NCI-H226 (cell line): ENCODE data around the gene MOV10.

Source experiments
- DNase-seq: peaks from one replicate; pipeline ENCODE4 v3.0.0-alpha.2; 2015

MOV10 gene

GRCh38 chr1:112674986-112675727 is 698 bp downstream of the MOV10 start:
- peak; percentile 19 for DNase-seq

GRCh38 chr1:112675728-112676381 is 1.4 kb downstream of the MOV10 start:
- DNase-seq, result no peak

GRCh38 chr1:112676543-112676942 is 2.1 kb downstream of the MOV10 start:
- no peak for DNase-seq

DNA sequence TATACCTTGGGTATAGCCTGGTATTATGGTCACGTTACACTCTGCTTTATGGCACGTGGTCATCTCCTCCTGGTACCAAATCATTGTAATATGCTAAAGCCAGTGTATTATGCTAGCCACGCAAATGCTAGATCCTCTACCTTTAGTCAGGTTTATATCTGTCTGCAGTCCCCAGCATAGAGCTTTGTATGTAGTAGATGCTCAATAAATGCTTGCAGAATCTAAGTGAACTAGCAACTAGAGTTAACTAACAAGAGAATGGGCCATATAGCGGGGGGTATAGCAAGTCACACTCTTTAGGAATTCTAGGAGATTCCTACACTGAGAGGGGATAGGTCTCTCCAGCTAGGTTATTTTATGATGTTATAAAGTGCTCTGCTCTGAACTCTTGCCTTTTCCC is 3.0 kb downstream of the MOV10 start:
- no peak for DNase-seq

DNA sequence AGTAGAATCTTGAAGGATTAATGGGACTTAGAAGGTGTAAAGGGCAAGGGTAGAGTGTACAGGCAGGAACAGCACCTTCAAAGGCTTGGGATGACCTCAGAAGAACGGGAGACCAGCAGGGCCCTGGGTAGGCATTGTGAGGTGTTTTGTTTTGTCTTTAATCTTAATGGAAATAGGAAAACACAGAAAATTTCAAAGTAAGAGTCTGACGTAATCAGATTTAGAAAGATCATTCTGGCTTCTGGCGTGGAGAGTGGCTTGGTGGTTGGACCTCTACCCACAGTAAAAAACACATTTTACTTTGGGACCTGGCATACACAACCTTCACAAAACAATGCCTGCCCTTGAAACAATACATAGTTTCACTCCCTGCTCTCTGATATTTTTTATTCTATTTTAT is 4.1 kb downstream of the MOV10 start:
- no peak for DNase-seq

DNA sequence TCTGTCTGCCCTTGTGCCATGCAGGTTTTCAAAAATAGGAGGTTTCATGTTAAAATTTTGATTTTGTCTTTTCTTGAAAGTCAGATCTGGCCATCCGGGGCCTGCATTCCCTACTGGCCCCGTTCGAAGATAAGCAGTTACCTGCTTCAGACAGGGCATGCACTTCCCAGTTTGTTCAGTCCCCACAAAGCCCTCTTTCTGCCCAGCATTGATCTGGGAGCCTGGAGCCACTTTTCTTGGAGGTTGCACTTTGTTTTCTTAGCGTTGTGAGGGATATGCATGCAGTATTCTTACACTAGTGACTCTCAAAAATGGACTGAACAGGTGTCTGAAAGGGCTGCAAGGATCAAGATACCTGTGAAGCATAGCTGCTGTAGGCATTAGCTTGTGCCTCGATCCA is 11.5 kb downstream of the MOV10 start:
- no peak for DNase-seq

- no peak for DNase-seq
Measured at GRCh38 chr1:112686417-112686816, 12.0 kb downstream of the MOV10 start.

- DNase-seq, result no peak
Measured at GRCh38 chr1:112686835-112687234, 12.4 kb downstream of the MOV10 start.

DNA sequence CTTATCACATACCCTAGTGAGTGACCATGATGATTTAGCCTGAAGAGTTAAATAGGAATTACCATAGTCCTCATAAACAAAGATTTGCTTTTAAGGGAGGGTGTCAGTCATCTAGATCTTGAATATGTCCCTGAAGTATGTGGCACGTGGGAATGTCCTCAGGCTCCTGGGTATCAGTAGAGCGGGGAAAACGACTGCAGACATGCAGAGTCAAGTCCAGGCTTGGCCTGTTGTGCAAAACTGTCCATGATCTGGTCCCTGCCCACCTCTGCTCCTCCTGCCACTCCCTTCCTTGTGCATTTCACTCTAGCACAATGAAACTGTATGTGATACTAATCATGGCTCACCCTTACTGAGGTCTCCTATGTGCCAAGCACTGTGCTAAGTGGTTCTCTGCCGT is 12.9 kb downstream of the MOV10 start:
- DNase-seq, result no peak

GRCh38 chr1:112687785-112688496 is 13.5 kb downstream of the MOV10 start:
- no peak for DNase-seq

- no peak for DNase-seq
Measured at GRCh38 chr1:112688781-112689193, 14.3 kb downstream of the MOV10 start.

DNA sequence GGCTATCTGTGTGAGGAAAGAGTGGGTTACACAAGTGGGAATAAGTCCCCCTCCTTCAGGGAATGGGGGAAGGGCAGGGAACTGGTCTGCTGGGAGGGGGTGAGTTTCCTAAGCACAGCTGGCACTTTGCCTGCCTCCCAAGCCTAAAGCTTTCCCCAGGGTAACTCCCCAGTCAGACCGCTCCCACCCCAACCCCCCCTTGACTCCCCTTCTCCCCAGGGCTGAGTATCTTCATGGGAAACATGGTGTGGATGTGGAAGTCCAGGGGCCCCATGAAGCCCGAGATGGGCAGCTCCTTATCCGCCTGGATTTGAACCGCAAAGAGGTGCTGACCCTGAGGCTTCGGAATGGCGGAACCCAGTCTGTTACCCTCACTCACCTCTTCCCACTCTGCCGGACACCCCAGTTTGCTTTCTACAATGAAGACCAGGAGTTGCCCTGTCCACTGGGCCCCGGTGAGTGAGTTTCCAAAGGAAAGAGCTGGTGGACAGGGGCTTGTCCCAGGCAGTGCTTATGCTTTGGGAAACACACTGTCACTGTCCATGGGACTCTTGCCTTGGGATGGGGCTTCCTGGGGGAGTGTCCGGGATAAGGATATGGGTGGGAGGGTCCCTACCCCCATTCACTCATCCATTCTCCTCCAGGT is 14.9 kb downstream of the MOV10 start:
- DNase-seq, result no peak

DNA sequence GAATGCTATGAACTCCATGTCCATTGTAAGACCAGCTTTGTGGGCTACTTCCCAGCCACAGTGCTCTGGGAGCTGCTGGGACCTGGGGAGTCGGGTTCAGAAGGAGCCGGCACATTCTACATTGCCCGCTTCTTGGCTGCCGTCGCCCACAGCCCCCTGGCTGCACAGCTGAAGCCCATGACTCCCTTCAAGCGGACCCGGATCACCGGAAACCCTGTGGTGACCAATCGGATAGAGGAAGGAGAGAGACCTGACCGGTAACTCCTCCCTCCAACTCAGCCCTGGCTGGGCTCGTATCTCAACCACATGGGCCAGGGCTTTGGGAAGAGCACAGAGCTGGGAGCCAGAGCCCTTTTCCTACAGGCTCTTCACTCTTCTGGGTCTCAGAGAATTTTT is 15.4 kb downstream of the MOV10 start:
- DNase-seq, result no peak

- no peak for DNase-seq
Measured at GRCh38 chr1:112692681-112693080, 18.2 kb downstream of the MOV10 start.

DNA sequence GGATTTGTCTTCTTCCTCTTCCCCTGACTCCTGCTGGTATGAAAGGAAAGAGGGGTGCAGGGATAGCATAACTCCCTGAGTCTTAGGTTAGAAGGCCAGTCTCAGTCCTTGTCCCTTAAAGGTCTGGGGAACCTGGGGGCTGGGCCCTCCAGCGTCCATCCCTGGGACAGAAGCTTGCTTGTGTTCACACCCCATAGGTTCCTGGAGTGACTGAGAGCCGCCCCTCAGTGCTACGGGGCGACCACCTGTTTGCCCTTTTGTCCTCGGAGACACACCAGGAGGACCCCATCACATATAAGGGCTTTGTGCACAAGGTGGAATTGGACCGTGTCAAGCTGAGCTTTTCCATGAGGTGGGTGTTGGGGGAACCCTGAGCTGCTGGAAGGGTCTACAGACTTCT is 19.4 kb downstream of the MOV10 start:
- no peak for DNase-seq

DNA sequence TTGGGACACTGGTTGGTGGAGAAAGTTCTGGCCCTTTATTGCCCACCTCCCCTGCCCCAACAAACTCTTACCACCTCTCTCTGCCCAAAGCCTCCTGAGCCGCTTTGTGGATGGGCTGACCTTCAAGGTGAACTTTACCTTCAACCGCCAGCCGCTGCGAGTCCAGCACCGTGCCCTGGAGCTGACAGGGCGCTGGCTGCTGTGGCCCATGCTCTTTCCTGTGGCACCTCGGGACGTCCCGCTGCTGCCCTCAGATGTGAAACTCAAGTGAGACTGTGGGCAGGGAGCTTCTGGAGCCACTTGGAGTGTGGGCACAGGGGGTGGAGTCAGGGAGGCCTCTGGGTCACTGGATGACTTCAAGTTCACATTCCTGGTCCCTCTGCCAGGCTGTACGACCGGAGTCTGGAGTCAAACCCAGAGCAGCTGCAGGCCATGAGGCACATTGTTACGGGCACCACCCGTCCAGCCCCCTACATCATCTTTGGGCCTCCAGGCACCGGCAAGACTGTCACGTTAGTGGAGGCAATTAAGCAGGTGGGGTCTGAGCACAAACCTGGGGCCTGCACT is 20.0 kb downstream of the MOV10 start:
- no peak for DNase-seq

- no peak for DNase-seq
Measured at GRCh38 chr1:112695276-112695675, 20.8 kb downstream of the MOV10 start.

DNA sequence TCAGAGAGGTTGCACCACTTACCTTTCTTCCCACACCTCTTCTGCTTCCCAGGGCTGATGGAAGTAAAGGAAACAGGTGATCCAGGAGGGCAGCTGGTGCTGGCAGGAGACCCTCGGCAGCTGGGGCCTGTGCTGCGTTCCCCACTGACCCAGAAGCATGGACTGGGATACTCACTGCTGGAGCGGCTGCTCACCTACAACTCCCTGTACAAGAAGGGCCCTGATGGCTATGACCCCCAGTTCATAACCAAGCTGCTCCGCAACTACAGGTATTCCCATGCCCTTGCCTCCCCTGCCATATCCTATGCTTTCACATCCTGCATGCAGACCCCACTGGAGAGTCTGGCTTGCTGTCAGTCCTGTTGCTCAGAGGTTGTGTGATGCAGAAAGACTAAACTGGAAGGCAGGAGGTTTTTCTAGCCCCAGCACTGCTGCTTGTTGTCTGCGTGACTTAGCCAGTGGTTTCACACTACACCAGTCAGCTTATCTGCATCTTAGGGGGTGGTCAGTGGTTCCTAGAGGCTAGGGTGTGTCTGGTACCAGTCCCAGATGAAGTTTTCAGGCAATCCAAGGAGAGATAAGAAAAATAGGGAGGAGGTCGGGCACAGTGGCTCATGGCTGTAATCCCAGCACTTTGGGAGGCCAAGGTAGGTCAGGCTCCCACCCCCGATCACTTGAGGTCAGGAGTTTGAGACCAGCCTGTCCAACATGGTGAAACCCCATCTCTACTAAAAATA is 22.3 kb downstream of the MOV10 start:
- DNase-seq, result peak; percentile 78

DNA sequence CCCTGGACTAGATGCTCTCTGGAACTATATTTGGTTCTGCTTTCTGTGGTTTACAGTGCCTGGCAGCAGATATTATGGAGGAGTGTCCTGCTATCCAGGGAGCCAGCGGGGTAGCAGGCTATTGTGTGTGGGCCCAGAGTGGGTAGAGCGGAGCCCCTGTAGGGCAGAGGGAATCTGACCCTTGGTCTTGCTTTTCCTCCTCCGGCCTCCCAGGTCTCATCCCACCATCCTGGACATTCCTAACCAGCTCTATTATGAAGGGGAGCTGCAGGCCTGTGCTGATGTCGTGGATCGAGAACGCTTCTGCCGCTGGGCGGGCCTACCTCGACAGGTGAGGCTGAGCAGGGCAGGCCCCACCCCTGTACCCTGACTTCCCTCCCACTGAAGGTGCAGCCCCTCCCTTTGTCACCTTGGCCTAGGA is 23.3 kb downstream of the MOV10 start:
- DNase-seq, result no peak

DNA sequence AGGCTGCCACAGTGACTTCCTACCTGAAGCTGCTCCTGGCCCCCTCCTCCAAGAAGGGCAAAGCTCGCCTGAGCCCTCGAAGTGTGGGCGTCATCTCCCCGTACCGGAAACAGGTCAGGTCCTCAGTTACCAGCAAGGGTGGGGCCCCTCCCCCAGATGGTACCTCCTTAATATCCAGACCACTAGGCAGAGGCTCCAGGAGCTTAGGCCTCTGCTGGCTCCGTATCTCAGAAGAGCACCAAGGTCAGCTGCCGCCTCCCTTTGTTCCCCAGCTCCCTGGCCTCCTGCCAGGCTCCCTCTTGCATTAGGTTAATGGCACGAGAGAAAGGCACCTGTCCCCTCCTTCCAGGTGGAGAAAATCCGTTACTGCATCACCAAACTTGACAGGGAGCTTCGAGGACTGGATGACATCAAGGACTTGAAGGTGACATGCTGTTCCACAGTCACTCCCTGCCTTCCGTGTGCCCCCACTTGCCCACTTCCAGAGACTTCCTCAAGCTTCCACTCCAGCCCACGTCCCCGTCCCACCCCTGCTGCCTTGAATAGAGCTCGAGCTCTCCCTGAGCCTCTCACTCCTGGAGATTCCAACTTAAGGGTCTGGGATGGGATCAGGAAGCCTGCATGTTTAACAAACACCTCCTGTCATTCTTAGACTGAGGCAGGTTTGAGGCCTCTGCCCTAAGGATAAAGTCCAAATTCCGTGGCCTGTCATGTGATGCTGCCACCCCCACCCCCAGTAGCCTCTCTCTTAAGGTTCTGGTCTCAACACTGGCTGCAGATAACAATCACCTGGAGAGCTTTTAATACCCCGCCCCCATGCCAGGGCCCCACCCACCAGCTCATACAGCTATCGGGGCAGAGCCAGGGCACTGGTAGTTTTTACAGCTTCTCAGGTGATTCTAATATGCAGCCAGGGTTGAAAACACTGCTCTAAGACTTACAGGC is 24.2 kb downstream of the MOV10 start:
- DNase-seq, result peak; percentile 43

DNA sequence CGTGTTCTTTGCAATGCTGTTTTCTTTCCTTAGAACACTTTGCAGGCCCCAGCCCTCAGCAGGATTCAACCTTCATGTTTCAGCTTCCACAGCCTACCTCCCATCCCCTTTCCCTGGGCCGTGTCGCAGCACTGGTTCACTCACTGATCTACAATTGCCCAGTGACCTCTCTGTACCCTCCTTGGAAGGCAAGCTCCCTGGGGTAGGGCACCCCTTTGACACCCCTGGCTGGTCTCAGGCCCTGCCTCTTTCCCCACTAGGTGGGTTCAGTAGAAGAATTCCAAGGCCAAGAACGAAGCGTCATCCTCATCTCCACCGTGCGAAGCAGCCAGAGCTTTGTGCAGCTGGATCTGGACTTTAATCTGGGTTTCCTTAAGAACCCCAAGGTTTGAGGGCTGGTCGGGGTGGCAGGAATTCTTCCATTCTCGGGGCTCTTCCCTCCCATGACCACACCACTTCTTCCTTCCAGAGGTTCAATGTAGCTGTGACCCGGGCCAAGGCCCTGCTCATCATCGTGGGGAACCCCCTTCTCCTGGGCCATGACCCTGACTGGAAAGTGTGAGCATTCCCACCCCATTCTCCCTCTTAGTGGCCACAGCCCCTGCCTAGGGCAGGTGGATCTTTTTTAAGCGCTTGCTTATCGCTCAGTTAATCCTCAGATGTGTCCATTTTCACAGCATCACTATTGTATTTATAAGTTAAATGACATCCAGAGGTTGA is 25.1 kb downstream of the MOV10 start:
- no peak for DNase-seq
